Sciatic nerve (tissue), 2 donors: ENCODE data around the gene RGPD8. TPM values are rescaled to one million over a fixed set of nuclear protein-coding genes. Genes with fewer than 3 reads are reported as not detected.
A peak's percentile ranks its signal among the peaks of the same experiment; 100 is the strongest.
"Not testable (repeated sequence)": the region's sequence is repeated elsewhere in the genome, so short reads cannot be mapped to it uniquely, and the experiment has no call there.

ENCODE experiments used
- ATAC-seq: fragments of 200-7000 bp; cut with Tn5 transposase; one replicate; pipeline ENCODE4 v1.9.1; 2020; ENCODE audit warnings: mild to moderate bottlenecking, moderate library complexity
- DNase-seq: peaks from one replicate; pipeline ENCODE4 v3.0.0-alpha.2; 2020; ENCODE audit warnings: low spot score
- intact Hi-C: fragments of 100-400 bp; cut with DNase I; formaldehyde crosslinking; loops from one replicate; pipeline ENCODE4 v1.14.2; 2022
- total RNA-seq: library from RNA; stranded (reverse); fragmentation: NEBNext Ultra II Directional; extraction: Animal tissue kit (Norgen Biotek cat#: 25700); gene quantifications from one replicate; pipeline ENCODE4 v1.2.1, GENCODE V29; 2021
- donor health status: DM: no; HTN: no; CAD: no.
- donor health status: DM: no; HTN: no; CAD: no.

The RGPD8 gene
- total RNA-seq, 1 donor from 2014 or later, result 36.2 TPM

DNA sequence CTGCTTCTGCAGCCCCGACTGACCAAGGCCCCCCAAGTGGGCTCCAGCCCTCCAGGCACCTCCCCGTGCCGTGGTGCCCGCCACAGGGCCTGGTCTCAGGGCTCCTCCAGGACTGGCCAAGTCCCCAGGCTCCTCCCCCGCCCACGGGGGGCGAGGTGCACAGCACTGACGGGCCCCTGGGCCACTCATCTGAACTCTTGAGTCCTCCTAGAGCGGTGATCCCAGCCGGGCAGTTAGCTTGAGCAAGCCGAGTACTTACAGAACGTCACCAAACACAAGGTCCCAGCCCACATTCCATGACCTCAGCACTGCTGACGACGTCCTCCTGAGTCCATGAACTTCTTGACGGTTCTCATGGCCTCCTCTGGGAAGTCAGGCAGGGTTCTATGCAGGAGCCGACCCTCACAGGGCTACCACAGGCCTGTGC lies 4.0 kb upstream of the RGPD8 start:
- intact Hi-C loops, result loop anchor here (10.0 kb wide), 1 partner anchor 173 kb away; no protein-coding TSS in a partner anchor
- DNase-seq, ATAC-seq: not testable (repeated sequence)

DNA sequence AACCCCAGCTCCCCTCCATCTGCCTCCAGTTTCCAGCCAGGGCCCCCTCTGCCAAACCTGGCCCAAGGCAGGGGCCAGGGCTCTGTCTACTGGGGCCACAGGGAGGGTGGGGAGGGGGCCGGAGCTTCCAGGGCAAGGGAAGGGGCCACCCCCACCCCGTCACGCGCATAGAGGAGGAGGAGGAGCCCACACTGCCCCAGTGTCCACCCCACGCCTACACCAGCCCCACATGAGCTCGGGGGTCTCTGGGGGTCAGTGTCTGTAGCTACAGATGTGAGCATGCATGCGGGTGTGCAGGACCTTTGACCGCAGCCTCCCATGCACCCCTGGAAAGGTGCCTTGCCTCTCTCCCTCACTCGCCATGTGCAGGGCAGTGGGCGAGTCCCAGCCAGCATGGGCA lies 3.5 kb upstream of the RGPD8 start:
- intact Hi-C loops, result loop anchor here (10.0 kb wide), 1 partner anchor 172 kb away; no protein-coding TSS in a partner anchor
- DNase-seq, ATAC-seq: not testable (repeated sequence)

DNA sequence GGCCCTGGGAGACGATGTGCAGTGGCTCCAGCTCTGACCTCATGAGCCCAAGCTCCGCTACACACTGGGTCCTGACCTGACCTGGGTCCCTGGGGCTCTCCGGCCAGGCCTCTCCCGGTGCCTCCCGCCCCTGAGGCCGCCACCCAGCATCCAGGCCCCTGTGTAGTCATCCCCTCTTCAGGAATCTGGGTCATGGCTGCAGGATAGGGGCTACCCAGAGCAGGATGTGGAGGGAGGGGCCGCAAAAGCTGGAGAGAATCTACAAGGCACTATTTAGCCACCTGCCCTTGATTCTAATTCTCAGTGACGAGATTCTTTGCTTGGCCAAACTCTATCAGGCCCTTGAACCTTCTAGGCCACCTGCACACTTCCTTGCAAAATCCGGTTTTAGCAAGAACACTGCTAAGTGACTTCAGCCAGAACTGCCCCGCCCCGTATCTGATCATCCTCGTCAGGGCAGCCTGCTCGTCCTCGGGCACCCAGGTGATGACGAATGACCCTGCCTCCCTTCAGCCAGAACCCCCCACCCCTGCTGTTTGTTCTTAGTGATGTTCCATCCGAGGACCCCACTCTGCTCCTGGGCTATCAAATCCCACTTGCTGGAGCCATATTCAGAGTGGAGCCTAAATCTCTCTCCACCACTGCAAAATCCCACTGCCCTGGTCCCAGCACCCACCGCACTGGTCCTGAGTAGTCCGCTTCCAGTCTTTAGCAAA lies 2.4 kb upstream of the RGPD8 start:
- ATAC-seq, DNase-seq: not testable (repeated sequence)
- intact Hi-C loops, result loop anchor here (10.0 kb wide), 1 partner anchor 171 kb away; no protein-coding TSS in a partner anchor

DNA sequence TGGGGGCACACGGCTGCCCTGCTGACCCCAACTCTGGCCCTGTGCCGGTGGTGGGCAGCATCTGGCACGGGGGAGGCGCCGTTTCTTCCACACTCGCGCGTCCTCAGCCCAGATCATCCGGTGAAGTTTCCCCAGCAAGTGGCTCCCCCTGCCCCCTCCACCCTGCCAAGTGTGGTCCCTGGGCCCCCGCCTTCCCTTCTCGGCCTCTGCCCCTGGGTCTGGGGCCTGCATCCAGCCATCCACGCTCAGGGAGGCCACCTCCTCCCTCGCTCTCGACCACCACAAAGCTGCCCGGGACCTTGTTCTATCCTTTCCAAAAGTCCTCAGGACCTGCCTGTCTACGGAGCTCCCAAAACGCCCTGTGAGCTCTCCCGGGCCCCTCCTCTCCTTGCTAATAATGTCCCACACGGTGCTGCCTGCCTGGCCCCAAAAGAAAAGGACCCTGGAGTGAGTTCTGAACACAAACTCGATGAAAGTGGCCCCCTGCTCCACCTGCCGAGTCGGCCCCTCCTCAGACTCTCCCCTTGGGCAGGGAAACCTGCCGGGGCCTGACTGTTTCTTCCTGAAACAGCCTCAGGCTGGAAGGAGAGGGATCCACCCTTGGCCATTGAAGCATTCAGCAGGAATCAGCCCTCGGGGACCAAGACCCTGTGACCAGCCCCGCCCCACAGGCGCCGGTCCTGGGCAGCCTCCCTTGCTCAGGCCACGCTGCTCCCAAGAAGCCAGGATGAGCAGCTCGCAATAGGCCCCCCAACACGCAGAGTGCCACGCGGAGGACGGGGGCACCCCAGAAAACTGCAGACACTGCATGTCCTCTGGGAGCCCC lies 1.7 kb upstream of the RGPD8 start:
- intact Hi-C loops, result loop anchor here (10.0 kb wide), 1 partner anchor 170 kb away; no protein-coding TSS in a partner anchor
- not testable (repeated sequence) for DNase-seq, ATAC-seq

DNA sequence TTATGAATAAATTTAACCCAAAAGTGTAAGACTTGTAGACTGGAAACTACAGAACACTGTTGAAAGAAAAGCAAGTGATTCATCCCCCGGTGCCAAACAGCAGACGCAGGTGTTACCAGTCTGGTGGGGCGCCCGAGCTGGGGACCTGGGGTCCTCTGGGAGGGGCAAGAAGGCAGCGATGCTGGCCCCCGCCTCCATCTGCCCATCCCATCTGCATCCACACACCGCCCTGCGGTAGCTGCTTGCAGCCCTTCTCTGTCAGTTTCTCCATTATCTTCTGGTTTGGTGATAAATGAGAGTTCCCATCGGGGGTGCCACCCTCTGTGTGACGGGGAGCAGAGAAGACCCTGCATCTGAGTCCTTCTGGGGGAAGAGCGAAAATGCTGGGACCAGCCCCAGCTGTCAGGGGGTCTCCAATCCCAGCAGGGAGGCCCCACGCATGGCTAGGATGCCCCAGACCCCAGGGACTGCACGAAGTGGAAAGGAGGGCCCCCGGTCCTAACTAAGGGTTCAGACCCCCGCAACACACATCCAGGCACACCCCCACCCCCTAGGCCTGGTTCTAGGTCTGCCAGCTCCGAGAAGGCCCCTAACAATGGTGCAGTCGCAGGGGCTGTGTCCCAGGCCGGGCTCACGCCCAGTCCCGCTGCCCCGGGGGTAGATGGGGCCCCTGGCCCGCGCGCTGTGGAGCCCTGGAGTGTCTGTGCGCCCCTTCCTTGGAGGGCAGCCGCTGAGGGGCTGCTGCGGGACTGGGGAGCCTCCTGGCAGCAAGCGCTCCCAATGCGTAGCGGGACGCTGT lies 686 bp upstream of the RGPD8 start:
- no peak for DNase-seq
- intact Hi-C loops, result loop anchor here (10.0 kb wide), 1 partner anchor 169 kb away; no protein-coding TSS in a partner anchor
- no peak for ATAC-seq

DNA sequence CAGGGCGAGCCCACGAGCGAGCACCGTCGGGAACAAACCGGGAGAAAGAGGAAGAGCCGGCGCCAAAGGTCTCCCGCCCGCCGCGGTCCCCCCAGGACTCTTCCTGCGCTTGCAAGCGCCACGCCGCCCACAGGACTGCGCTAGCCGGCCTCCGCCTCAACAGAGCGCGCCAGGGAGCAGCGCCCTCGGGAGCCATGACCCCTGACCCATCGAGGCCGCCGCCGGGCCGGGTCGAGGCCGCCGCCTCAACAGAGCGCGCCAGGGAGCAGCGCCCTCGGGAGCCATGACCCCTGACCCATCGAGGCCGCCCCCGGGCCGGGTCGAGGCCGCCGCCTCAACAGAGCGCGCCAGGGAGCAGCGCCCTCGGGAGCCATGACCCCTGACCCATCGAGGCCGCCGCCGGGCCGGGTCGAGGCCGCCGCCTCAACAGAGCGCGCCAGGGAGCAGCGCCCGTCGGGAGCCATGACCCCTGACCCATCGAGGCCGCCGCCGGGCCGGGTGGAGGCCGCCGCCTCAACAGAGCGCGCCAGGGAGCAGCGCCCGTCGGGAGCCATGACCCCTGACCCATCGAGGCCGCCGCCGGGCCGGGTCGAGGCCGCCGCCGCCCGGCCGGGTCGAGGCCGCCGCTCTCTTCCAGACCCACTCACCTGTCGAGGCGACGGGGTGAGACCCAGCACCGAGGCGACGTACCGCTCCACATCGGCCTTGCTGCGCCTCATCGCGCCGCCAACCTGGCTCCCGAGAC lies 538 bp downstream of the RGPD8 start:
- DNase-seq, result peak; percentile 71
- intact Hi-C loops, result loop anchor here (10.0 kb wide), 1 partner anchor 168 kb away; no protein-coding TSS in a partner anchor
- ATAC-seq, result not testable (repeated sequence)

DNA sequence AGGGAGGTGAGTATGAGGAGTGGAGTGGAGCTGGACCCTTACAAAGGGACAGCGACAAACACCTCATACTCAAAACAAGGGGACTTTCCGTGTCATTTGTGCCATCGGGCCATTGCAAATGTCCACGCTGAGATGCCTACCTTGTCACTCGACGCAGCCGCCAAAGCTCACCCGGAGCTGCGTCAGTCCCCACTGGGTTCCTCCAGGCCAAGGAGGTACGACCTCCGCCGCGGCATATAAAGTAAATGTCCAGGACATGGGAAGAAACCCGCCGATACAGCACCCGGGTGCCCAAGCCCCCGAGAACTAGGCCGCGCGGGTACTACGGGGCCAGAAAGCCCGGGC lies 1.1 kb downstream of the RGPD8 start:
- not testable (repeated sequence) for ATAC-seq, DNase-seq
- intact Hi-C loops, result loop anchor here (10.0 kb wide), 1 partner anchor 168 kb away; no protein-coding TSS in a partner anchor

DNA sequence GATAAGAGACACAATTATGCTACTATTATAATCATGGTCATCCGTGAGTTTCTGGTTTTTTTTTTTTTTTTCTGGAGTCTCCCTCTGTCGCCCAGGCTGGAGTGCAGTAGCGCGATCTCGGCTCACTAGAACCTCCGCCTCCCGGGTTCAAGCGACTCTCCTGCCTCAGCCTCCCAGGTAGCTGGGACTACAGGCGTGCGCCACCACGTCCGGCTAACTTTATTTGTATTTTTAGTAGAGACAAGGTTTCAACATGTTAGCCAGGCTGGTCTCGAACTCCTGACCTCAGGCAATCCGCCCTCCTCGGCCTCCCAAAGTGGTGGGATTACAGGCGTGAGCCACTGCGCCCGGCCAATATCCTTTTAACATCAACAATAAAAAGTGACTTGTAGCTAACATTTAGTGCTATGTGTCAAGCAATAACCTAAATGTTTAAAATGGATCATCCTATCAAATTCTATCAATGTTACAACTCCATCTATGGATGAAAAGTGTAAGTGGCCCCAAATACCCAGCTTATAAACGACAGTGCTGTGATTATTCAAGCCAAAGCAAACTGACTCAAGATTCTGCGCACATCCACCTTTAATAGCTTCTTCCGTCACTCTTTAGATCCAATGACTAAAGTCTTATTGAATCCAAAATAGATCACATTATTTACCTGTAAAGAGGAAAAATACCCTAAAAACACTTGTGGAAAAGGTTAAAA lies 1.7 kb downstream of the RGPD8 start:
- not testable (repeated sequence) for DNase-seq, ATAC-seq
- intact Hi-C loops, result loop anchor here (10.0 kb wide), 1 partner anchor 167 kb away; no protein-coding TSS in a partner anchor

DNA sequence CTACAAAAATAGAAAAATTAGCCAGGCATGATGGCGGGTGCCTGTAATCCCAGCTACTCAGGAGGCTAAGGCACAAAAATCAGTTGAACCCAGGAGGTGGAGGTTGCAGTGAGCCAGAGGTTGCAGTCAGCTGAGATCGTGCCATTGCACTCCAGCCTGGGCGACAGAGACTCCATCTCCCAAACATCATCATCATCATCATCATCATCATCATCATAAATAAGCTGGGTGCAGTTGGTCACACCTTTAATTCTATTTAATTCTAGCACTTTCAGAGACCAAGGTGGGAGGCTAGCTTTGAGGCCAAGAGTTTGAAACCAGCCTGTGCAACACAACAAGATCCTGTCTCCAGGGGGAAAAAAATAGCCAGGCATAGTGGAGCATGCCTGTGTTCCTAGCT lies 8.9 kb downstream of the RGPD8 start:
- ATAC-seq, intact Hi-C loops, DNase-seq: not testable (repeated sequence)

DNA sequence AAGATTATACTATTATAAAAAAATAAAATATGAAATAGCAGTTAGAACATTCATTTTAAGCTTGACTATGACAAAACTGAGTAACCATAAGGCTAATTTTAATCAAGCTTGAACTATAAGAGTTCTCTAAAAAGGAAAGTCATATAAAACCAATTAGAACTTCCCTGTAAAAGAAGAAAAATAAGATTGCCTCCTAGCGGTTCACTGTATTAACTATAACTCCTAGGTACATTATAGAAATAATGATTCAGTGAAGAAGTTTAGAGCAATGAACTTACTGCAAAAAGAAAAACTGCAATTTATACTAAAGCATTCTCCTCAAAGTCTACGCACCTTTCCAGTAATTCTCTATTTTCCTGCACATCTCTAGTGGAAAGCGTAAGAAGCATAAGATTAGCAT lies 16.6 kb downstream of the RGPD8 start:
- intact Hi-C loops, ATAC-seq, DNase-seq: not testable (repeated sequence)

DNA sequence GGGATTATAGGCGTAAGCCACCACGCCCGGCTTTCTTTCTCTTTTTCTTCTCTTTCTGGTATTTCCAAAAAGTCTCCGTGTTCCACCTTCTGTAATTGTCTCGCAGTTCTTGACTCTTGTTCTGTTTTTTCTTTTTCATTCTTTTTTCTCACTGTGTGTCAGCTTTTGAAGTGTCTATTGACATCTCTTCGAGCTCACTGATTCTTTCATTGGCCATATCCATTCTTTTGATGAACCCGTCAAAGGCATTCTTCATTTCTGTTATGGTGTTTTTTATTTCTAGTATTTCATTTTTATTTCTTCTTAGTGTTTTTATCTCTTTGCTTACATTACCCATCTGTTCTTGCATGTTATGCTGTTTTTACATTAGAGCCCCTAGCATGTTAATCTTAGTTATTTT lies 73.4 kb downstream of the RGPD8 start:
- ATAC-seq, intact Hi-C loops, DNase-seq: not testable (repeated sequence)

DNA sequence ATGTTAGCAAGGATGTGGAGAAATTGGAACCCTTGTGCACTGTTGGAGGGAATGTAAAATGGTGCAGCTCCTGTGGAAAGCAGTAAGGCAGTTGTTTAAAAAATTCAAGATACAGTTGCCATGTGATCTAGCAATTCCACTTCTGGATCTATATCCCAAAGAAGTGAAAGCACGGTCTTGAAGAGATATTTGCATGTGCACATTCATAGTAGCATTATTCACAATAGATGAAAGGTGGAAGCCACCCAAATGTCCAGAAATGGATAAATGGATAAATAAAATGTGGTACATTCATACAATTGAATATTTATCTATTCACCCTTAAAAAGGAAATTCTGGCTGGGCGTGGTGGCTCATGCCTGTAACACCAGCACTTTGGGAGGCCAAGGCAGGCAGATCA lies 79.1 kb downstream of the RGPD8 start:
- DNase-seq, intact Hi-C loops, ATAC-seq: not testable (repeated sequence)

DNA sequence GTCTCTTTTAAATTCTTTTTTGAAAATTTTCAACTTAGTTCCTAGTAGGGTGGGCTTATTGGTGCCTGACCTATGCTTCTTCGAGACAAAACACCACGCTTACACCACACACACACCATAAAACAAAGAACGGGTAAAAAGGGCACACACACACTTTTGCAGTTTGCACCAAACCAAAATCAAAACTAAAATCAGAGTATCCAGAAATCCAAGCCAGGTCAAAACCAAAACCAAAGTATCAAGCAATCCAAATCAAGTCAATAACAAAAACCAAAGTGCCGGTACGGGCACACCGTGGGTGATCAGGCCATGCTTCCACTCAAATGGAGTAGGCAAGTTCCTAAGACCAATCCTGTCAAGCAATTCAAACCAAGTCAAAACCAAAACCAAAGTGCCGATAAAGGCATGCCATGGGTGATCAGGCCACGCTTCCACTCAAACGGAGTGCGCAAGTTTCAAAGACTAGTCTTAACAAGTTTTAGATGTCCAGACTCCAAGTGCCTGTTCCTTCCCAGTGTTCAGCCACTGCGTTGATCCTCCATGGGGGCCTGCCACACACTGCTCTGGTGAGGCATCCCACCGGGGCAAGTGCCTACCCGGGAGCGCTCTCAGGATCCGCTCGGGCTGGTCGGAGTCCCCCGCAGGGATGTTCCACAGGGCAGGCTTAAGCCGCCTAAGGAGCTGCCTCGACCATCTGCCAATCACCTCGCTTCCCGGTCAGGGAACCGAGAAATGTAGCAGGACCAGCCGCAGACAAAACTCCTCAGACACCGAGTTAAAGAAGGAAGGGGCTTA lies 80.4 kb downstream of the RGPD8 start:
- ATAC-seq, DNase-seq, intact Hi-C loops: not testable (repeated sequence)

DNA sequence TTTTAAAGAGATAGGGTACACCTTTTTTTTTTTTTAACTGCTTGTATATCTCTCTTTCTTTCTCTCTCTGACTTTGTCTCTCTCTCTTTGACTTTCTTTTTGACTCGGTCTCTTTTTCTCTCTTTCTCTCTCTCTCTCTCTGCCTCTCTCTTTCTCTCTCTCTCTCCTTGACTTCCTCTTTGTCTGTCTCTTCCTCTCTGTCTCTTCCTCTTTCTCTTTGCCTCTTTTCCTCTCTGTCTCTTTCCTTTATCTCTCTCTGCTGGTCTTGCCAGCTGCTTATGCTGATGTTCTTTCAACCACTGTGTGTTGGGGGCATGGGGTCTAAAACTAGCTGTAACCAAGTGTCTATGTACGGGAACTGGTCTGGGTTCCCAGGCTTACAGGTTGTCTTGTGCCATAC lies 81.2 kb downstream of the RGPD8 start:
- intact Hi-C loops, DNase-seq, ATAC-seq: not testable (repeated sequence)

DNA sequence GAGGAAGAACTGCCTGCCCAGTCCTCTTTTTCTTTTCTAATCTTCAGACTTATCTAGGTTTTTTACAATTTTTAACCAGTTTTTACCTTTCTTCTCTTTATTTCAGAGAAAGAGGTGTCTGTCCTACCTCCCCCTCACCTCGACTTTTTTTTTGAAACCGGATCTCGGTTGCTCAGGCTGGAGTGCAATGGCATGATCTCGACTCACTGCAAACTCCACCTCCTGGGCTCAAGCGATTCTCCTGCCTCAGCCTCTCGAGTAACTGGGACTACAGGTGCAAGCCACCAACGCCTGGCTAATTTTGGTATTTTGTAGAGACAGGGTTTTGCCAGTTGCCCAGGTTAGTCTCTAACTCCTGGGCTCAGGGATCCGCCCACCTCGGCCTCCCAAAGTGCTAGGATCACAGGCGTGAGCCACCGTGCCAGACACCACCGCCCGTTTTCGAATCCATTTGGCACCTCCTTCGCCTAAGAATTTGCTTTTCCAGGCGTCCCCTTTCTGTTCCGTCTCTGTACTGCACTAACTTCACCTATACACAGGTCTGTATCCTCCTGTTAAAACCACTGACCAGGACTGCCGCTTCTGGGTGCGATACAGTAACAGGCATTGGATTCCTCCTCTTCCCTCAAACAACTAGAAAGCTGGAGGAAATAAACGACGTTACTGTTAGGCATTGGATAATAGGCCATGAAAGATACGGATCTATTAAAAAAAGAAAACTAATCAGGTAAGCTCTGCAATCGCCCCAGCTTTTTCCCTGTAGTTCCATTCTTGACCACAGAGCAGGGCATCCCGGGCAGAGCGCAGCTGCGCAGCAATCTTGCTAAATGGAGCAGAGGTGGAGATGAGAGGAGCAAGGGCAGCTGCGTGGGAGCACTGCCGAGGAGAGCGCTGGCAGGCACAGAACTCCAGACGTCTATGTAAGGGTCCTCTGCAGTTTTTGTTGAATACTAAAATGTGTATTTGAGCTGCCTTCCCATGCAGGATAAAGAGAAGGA lies 88.1 kb downstream of the RGPD8 start:
- ATAC-seq, result no peak
- no peak for DNase-seq
- intact Hi-C loops, result no loop called here
